ENCODE measurements around the gene PDE11A.

The PDE11A gene

DNA sequence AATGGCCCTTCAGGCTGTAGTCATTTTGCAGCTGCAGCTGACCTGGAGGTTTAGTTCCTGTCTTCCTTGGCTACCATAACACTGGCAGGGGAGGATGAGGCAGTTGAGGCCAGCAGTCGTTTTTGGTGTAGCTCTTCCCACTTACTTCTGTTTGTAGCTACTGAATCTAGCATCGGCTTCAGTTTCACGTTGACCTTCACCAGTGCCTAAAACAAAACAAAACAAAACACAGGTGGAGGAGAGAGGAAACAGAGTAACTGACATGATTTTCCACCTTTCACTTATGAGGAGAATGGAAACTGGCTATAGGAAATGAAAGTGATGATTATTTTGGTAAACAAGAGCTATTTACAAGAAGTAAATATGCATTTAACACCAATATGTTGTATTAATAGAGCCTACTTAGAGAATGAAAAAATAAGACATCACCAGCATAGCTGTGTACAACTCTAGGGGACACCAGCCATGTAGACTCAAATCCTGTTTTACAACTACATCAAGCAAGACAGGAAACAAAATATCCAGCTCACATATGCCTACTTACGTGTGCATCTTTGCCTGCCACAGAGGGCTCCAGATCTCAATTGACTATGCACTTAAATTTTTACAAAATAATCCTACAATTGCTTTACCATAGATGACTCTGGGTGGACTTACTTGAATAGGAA lies 443.1 kb downstream of the PDE11A start:
- no peak for DNase-seq (ENCODE audit: low read depth in 2 of 2)

DNA sequence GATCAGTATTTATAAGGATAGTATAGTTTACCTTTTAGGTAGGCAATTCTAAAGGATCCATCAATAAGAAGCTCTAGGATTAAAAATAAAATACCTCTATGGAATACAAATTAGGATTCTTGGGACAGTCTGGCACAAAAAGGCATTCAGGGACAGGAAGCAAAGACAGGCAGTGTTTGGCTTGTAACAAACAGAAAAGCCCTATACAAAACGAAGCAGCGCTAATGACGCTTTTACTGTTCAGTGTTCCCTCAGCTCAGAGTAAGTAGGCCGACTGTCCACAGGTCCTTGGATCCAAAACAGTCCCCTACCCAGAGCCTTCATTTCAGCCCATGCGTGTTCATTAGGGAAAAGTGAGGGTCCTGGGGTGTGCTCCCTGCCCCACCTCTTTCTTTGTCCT lies 443.7 kb downstream of the PDE11A start:
- DNase-seq (ENCODE audit: low read depth in 2 of 2) = no peak

DNA sequence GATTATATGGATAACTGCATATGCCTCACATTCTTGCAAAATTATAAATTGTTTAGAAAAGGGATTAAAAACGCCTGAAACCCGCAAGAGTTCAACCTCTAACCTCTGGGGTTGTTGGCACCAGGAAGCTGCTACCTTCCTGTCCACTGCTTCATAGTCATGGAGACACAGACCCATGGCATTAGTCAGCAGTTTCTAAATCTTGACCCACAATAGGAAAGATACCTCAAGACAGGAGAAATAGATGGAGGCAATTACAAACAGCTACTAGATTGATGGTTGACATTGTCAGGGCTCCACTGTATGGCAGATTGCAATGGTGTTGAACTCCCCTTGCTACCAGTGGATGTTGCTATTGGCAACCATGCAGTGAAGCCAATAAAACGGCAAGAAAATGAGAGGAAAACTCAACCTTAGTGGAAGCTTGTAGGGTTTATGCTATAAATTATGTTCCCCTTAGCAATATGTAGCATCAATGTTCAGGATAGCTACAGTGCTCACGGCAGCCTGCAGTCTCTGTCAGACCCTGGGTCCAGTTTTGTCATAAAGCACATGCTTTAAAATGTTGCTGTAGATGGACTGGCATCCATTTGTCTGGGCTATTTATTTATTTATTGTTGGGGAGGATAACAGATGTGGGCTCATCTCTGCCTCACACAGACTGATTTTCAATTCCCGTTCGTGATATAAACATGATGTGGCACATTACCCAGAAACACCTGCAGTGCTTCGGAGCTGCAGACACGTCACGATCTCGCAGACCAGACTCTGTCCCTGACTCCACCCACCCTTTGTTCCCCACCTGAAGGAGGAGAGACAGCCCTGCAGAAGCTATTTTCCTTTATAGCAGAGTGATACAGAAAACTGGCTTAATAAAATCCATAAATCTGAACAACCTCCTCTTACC lies 446.6 kb downstream of the PDE11A start:
- no peak for DNase-seq (ENCODE audit: low read depth in 2 of 2)

DNA sequence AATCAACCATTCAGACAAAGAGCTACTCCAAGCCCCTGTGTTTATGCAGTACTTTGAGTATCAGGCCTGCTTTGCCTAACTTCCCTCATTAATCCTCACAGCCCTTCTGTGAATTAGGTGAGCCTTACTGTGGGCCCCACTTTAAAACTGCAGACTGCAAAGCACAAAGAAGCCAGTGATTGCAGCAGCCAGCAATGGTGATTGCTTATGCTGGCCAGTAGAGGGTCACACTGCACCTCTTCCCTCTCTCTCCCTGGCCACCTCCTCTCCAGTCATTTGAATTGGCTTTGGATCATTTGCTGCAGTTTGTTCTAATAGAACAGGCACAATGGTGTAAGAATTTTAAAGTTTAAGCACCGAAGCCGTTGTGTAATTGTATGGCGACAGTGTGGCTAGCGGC lies 450.1 kb downstream of the PDE11A start:
- no peak for DNase-seq (ENCODE audit: low read depth in 2 of 2)

GRCh38 chr2:177619986-177620385 lies 452.6 kb downstream of the PDE11A start:
- DNase-seq (ENCODE audit: low read depth in 2 of 2) = no peak

- no peak for DNase-seq (ENCODE audit: low read depth in 2 of 2)
Measured at GRCh38 chr2:177619461-177619860, 453.1 kb downstream of the PDE11A start.

DNA sequence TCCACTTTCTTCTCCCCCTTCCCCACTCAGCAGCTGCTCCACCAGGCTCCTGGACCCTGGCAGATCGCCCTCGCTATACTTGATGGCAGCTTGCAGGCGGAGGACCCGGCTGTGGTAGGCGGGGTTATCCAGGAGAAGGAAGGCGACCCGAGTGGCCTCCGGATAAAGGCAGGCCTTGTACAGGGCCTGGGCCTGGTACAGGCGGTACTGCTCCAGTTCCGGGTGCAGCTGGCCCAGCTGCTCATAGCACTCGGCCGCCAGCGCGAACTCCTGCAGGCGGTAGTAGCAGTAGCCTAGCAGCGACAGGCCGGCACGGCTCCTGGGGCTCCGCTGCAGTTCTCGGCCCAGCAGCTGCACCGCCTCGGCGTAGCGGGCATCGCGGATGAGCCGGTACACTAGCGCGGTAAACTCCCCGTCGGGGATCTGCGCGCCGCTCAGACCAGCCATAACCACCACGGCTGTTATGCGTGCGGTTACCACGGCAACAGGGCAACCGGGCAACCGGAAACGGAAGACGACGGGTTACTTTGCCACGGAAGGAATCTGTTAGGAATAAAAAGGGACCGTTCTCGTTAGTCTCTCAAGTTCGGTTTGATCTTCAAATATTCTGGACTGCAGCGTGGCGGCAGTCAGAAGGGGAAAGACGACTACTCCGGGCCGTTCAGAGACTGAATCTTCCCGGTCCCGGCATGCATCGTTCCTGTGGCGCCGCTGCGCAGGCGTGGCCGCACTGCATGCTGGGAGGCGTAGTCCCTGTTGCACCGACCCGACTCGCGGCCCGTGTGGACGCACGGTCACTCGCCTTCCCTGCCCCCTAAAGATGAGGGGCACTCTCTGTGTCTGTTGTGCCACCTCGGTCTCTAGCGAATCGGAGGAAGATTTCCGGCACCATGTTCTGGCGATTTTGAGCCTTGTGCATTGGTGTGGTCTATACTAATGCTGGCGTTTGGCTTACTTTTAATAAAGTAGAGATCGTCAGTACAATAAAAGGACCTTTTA lies 454.0 kb downstream of the PDE11A start:
- peak; percentile 63 to 67 for DNase-seq (ENCODE audit: low read depth in 2 of 2)

GRCh38 chr2:177617849-177618248 lies 454.7 kb downstream of the PDE11A start:
- DNase-seq (ENCODE audit: low read depth in 2 of 2) = no peak

DNA sequence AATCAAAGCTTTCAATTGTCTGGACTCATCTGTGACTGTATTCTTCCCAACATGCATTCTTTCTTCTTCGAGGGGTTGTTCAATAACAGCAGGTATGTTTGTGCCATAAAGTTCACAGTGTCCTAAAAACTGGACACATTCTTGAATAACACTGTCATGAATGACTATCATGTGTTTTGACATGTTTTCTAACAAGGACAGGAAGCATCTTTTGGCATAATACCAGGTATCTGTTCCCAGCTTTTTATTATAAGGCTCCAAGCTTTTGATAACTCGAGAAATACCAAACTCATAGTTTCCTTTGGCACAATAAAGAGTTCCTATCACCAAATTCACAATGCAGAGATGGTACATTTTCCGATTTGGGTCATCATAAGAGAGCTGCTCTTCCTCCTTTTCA lies 455.8 kb downstream of the PDE11A start:
- no peak for DNase-seq (ENCODE audit: low read depth in 2 of 2)

DNA sequence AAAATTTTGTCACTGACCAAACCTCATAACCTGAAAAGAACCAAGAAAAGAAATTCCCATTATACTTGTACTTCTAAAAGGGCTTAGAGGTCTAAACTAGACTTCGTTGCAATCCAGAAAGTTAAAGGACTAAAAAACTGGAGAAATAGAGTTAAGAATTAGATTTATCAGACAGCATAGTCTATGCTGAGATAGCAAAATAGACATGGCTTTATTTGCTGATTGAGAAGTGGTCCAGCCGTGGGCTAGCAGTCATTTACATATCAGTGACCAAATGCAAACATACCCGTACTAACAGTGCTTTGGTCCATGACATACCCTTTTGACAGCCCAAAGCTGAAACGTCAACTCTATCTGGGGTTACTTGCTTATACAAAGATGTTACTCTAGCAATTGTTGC lies 456.5 kb downstream of the PDE11A start:
- no peak for DNase-seq (ENCODE audit: low read depth in 2 of 2)

GRCh38 chr2:177612659-177613058 lies 459.9 kb downstream of the PDE11A start:
- DNase-seq (ENCODE audit: low read depth in 2 of 2) = no peak

- no peak for DNase-seq (ENCODE audit: low read depth in 2 of 2)
Measured at GRCh38 chr2:177611310-177611886, 461.2 kb downstream of the PDE11A start.

DNA sequence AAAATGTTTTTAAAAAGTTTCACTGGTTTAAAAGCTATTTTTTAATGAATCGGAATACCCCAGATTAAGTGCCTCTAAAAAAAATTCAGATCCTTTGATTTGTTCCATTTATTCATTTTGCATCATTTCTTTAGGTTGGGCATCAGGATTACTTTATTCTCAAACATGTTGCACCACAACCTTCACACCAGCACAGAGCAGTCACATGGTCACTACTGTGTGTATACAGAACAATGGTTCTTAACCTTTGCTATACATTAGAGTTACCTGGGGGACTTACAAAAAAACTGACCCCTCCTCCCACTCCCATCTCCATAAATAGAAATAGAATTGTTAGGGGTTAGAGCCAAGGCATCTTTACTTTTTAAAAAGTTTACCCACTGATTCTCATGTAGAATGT lies 461.8 kb downstream of the PDE11A start:
- no peak for DNase-seq (ENCODE audit: low read depth in 2 of 2)

GRCh38 chr2:177606636-177607035 lies 465.9 kb downstream of the PDE11A start:
- peak; percentile 24 to 28 for DNase-seq (ENCODE audit: low read depth in 2 of 2)

DNA sequence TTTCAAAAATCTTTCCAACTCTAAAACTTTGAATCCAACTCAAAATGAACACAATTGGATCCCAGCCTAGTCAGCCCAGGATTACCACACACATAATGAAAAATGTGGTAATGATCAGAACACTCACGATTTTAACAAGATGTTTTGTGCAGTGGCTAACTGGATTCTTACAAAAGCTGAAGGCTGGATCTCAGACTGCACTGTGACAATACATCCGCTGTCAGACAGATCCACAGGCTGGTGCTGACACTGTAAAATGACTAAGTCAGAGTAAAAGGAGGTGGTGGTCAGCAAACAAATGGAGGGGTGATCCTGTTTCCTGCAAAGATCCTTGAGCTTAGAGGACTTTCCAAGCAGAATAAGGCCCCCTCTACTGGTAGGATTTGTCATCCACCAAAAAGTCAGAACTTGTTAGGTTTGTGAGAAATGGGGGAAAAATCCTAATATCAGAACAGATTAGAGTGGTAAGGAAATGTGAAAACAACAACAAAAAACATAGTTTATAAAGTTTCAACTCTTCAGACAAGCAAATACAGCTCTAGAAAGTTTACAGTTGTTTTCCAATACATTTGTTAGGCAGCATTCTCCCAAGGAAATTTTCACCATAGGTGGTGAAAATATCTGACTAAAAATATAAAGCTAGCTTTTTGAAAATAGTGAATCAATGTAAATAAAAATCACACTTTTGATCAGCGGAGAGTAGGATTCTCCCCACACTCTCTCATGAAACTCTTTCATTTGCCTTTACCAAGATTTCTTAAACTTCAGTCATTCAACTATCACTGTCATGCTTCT lies 468.1 kb downstream of the PDE11A start:
- peak; percentile 79 to 84 for DNase-seq (ENCODE audit: low read depth in 2 of 2)

GRCh38 chr2:177603768-177604167 lies 468.8 kb downstream of the PDE11A start:
- no peak for DNase-seq (ENCODE audit: low read depth in 2 of 2)

DNA sequence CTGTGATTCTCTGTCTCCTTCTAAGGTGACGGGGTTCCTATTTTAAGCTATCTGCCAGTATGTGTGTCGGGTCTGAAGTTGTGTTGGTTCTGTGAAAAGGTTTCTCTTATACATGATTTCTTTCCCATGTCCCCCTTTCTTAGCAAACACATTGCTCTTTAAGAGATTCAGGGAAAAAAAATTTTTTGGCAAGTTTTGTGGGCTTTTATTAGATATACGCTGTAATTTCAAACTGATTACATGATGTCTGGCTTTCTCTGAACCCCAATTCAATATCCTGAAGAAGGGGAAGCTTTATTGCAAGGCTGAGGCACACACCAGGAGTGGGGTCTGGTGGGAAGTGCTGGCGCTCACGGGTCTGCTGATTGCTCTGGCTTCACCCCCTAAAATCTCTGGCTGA lies 469.4 kb downstream of the PDE11A start:
- no peak for DNase-seq (ENCODE audit: low read depth in 2 of 2)

- DNase-seq (ENCODE audit: low read depth in 2 of 2) = no peak
Measured at GRCh38 chr2:177602611-177603164, 469.9 kb downstream of the PDE11A start.

- no peak for DNase-seq (ENCODE audit: low read depth in 2 of 2)
Measured at GRCh38 chr2:177600917-177601316, 471.7 kb downstream of the PDE11A start.

DNA sequence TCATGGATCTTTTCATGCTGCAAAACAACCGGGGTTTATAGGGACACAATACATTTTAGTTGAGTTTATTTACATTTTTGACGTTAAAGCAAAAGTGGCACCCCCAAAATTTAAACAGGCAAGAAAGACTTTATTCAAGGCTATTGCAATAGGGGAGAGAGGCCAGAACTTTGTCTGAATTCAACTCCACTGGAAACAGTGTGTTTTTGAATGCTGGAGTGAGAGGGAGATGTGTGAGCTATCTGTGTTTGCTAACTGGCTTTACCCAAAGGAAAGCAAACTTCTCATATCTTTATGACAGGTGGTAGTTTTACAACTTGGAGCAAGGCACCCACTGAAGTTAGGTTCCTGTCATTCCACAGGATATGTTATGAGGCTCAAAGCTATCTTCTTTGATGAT lies 472.6 kb downstream of the PDE11A start:
- no peak for DNase-seq (ENCODE audit: low read depth in 2 of 2)

Data from fibroblast of skin of left biceps (primary cell).